Coronary artery (tissue), 2 donors: ENCODE data around the gene INTS1.
"Not testable (repeated sequence)": the region's sequence is repeated elsewhere in the genome, so short reads cannot be mapped to it uniquely, and the experiment has no call there.

Experiments
- DNase-seq: peaks from one replicate; pipeline ENCODE4 v3.0.0-alpha.2; 2017; ENCODE audit warnings: low spot score
- H3K27ac ChIP-seq, 2 donors: fragments of 200-600 bp; sonication (generic); one replicate each; pipeline ENCODE4 v1.5.1; 2016 to 2019
- H3K4me3 ChIP-seq: fragments of 200-600 bp; sonication (generic); 2 replicates; pipeline ENCODE4 v1.5.1; 2016; ENCODE audit warnings: mild to moderate bottlenecking, moderate library complexity
- TF ChIP-seq, protein P1 (sequence below): fragments of 200-600 bp; sonication (generic); IDR thresholded peaks from one replicate; pipeline ENCODE4 v1.5.1; 2019; ENCODE audit warnings: antibody characterized with exemption

INTS1 gene

DNA sequence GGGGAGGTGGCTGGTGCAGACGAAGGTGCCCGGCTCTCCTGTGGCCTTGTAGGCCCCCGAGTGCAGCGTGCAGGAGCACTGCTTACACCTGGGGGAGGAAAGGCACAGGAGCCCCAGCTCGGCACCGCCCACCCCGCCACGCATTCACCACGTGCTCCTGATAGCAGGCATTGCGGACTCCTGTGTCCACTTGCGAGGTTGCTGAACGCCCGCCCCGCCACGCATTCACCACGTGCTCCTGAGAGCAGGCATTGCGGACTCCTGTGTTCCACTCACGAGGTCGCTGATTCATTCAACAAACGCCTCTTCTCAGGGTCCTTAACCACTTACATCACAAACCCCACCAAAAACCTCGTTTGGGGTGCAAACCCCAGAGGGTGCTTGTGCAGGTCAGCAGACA is 58.8 kb downstream of the INTS1 start:
- no peak for DNase-seq
- TF ChIP-seq, protein P1, sequence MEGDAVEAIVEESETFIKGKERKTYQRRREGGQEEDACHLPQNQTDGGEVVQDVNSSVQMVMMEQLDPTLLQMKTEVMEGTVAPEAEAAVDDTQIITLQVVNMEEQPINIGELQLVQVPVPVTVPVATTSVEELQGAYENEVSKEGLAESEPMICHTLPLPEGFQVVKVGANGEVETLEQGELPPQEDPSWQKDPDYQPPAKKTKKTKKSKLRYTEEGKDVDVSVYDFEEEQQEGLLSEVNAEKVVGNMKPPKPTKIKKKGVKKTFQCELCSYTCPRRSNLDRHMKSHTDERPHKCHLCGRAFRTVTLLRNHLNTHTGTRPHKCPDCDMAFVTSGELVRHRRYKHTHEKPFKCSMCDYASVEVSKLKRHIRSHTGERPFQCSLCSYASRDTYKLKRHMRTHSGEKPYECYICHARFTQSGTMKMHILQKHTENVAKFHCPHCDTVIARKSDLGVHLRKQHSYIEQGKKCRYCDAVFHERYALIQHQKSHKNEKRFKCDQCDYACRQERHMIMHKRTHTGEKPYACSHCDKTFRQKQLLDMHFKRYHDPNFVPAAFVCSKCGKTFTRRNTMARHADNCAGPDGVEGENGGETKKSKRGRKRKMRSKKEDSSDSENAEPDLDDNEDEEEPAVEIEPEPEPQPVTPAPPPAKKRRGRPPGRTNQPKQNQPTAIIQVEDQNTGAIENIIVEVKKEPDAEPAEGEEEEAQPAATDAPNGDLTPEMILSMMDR = no peak
- Histone ChIP-seq H3K27ac (no peak overlapping the region), H3K4me3 (no peak overlapping the region)

DNA sequence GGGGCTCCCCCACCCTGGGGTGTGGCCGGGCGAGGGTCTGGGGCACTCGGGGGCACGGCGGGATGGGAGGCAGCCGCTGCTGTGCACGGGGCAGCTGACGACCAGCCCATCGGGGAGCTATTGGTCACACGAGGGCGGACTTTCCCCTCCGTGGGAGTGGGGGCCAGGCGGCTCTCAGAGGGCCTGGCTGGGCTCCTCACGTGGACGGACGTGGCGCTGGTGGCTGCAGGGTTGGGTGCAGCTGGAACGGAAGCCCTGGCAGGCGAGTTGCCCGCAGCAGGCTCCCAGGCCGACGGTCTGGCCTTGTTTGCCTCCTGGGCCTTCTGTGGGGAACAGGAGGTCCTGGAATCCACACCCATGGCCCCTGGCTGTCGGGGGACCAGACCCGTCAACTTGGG is 59.3 kb downstream of the INTS1 start:
- no peak for DNase-seq
- TF ChIP-seq, protein P1 = no peak
- Histone ChIP-seq H3K27ac (no peak overlapping the region), H3K4me3 (no peak overlapping the region)

DNA sequence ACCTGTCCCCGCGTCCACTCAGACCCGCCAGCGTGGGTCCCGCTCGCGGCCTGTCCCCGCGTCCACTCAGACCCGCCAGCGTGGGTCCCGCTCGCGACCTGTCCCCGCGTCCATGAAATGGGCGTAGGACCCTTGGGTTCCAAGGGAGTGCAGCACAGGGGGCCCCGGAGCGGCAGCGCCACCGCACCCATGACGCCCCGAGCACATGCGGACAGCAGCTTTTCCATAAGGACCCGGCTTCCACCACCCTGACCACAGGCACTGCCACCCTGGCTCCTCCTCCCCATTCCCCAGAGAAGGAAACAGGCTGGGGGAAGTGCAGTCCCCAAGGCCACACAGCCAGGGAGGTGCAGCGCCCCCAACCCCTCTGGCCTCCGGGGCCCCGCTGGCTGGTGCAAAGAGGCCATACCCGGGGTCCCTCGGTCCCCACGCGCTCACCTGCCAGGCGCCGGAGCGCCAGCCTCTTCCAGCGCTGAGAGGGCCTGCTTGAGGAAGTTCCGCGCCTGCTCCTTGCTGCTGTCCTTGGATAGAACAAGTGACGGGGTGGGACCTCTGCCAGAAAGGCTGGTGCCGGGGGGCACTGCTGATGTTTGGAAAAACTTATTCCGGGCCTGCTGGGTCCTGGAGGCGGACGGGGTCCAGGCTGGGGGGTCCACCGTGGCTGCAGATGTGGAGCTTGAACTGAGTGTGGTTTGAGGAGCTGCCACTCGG is 59.8 kb downstream of the INTS1 start:
- no peak for DNase-seq
- Histone ChIP-seq H3K27ac (no peak overlapping the region), H3K4me3 (no peak overlapping the region)
- TF ChIP-seq, protein P1 = no peak

DNA sequence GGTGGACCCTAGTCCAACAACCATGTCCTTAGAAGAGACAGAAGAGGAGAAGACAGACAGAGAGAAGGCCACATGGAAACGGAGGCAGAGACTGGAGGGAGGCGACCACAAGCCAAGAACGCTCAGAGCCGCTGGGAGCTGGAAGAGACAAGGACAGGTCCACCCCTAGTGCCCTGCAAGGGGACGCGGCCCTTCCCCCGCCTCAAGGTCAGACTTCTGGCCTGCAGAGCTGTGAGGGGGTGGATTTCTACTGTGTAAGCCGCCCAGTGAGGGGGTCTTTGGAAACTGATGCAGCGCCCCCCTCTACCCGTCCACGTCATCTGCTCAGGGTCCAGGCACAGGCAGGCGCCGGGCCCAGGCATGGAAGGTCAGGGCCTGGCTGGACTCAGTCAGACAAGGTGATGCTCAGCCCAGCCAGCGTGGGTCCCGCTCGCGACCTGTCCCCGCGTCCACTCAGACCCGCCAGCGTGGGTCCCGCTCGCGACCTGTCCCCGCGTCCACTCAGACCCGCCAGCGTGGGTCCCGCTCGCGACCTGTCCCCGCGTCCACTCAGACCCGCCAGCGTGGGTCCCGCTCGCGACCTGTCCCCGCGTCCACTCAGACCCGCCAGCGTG is 60.5 kb downstream of the INTS1 start:
- DNase-seq, H3K27ac ChIP-seq, H3K4me3 ChIP-seq: not testable (repeated sequence)

DNA sequence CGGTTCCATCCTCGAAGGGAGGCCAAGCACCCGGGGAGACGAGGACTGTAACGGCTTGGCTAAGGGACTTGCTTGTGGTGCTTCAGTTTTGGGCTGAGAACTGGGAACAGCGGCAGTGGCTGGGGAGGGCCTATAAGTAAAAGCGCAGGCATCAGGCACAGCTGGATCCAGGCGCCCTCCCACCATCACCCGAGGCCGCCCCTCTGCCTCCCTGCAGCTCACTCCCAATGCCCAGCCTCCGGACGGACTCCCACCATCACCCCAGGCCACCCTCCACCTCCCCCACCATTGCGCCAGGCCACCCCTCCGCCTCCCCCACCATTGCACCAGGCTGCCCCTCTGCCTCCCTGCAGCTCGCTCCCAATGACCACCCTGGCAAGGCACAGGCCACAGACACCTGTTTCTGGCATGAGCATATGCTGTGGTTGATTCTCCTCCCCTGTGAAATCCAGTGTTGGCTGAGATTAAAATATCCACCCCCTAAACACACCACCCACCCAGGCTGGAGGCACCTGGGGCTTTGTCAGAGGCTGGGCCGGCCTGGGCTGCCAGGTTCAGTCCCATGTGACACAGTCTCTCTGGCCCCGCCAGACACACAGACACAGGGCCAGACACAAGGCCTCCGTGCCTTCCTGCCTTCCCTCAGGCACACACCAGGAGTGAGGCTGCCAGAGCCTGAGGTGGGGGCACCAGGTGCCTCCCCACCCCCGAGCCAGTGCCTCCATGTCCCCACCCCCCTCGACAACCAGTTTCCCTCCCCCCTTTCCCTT is 61.6 kb downstream of the INTS1 start:
- no peak overlapping the region for H3K27ac ChIP-seq
- TF ChIP-seq, protein P1 = no peak
- H3K4me3 ChIP-seq = no peak overlapping the region
- DNase-seq = no peak

DNA sequence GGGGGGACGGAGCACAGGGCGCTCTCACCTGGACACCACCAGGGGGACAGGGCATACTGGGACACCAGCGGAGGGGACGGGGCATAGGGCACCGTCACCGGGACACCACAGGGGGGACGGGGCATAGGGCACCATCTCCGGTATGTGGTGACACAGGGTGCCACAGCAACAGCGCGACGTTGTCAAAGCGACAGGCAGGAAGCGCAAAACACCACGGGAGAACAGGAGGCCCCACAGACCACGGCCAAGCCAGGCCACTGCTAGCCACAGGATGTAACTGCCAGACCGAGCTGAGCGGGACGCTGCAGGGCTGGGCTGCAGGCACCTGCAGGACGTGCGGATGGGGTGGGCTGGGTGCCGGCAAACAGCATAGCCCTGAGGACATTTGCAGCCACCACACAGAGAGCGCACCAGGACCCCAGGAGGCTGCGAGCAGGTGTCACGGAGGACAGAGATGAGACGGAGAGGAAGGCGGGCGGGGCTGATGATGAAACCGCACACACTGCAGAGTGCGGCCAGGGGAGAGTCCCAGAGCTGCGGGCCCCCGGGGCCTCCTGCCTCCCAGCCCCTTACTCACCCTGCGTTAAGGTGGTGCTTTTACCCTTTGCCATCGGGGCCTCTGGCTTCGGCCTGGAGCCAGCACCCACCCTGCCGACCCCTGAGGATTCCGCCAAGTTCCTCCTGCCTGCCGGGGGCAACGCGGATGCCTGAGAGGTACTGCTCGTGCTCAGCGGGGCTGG is 62.4 kb downstream of the INTS1 start:
- Histone ChIP-seq H3K27ac (no peak overlapping the region), H3K4me3 (no peak overlapping the region)
- DNase-seq = no peak
- TF ChIP-seq, protein P1 = no peak

DNA sequence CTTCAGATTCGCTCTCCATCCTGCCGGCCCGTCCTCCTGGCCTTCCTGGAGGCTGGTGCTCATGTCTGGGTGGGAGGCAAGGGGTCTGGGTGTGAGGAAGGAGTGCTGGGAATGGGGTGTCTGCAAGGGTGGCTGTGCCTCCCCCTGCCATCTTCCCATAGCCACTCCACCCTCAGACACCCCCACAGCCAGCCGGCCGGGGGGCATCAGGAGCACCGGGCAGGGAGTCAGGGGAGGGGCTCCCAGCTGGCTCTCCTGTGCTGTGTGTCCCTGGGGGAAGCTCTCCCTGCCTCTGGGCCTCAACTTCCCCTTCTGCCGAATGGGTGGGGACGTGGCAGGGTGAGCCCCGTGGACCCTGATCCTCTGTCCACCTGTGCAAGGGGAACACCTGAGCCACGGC is 63.6 kb downstream of the INTS1 start:
- Histone ChIP-seq H3K4me3 (no peak overlapping the region), H3K27ac (no peak overlapping the region)
- DNase-seq = no peak
- TF ChIP-seq, protein P1 = no peak
